K562 (cell line): ENCODE measurements around the gene RXFP1. TPM values are rescaled to one million over a fixed set of nuclear protein-coding genes. Genes with fewer than 3 reads are reported as not detected.

Source experiments
- BCL6 ChIP-seq: fragments of 250-450 bp; sonication (Bioruptor Pico); IDR thresholded peaks from 2 replicates; pipeline ENCODE4 v1.4.0; 2020
- CBFA2T3 ChIP-seq: fragments of 450-650 bp; IDR thresholded peaks from 2 replicates; pipeline ENCODE4 v1.6.1; 2017
- CTBP1 ChIP-seq: fragments of 450-650 bp; IDR thresholded peaks from 2 replicates; pipeline ENCODE4 v1.6.1; 2016; ENCODE audit warnings: borderline replicate concordance
- E2F3 ChIP-seq: fragments of 250-450 bp; sonication (Bioruptor Pico); IDR thresholded peaks from 2 replicates; pipeline ENCODE4 v1.4.0; 2020; ENCODE audit warnings: mild to moderate bottlenecking
- E2F8 ChIP-seq: fragments of 450-650 bp; IDR thresholded peaks from 2 replicates; pipeline ENCODE4 v1.7.1; 2018; ENCODE audit warnings: mild to moderate bottlenecking, low read depth; ENCODE audit not compliant: partially characterized antibody
- ELF2 ChIP-seq: fragments of 250-450 bp; sonication (Bioruptor Pico); IDR thresholded peaks from 2 replicates; pipeline ENCODE4 v1.5.0; 2021; ENCODE audit warnings: mild to moderate bottlenecking
- MITF ChIP-seq: IDR thresholded peaks from 2 replicates; pipeline ENCODE4 v1.6.1; 2014; ENCODE audit warnings: antibody characterized with exemption
- NFIC ChIP-seq: fragments of 450-650 bp; IDR thresholded peaks from 2 replicates; pipeline ENCODE4 v1.6.1; 2017; ENCODE audit warnings: mild to moderate bottlenecking, inconsistent platforms
- NR2C2 ChIP-seq, 2 experiments: fragments of 200-800 bp in 1 of 2; sonication (Bioruptor generic) in 1 of 2; sonication (generic) in 1 of 2; formaldehyde crosslinking in 1 of 2; IDR thresholded peaks; 2 replicates each; pipeline versions ENCODE4 v1.6.1 to v1.8.0; 2016 to 2022; ENCODE audit warnings: mild to moderate bottlenecking in 1 of 2, missing compliant biosample characterization in 1 of 2, missing genetic modification characterization in 1 of 2, missing genetic modification reagents in 1 of 2
- PREB ChIP-seq: sonication (generic); formaldehyde crosslinking; IDR thresholded peaks from 2 replicates; pipeline ENCODE4 v1.8.1; 2023; ENCODE audit warnings: mild to moderate bottlenecking, missing genetic modification reagents
- RAD21 ChIP-seq, 2 experiments: fragments of 250-450 bp in 1 of 2; fragments of 450-650 bp in 1 of 2; sonication (Bioruptor Pico) in 1 of 2; formaldehyde crosslinking in 1 of 2; IDR thresholded peaks in 1 of 2; conservative IDR thresholded peaks in 1 of 2; 2 replicates each; pipeline versions ENCODE4 v1.4.0 to v1.8.0; 2020 to 2022; ENCODE audit warnings: mild to moderate bottlenecking in 2 of 2, moderate library complexity in 1 of 2
- RAD51 ChIP-seq: fragments of 450-650 bp; IDR thresholded peaks from 2 replicates; pipeline ENCODE4 v1.7.1; 2016; ENCODE audit warnings: low read depth, mild to moderate bottlenecking, borderline replicate concordance
- SP2 ChIP-seq: IDR thresholded peaks from 2 replicates; pipeline ENCODE4 v1.6.1; 2011; ENCODE audit warnings: mild to moderate bottlenecking, low read depth, low read length, moderate library complexity; ENCODE audit not compliant: poor library complexity, severe bottlenecking; ENCODE audit errors: extremely low read depth
- TSHZ1 ChIP-seq: fragments of 250-450 bp; sonication (Bioruptor Pico); IDR thresholded peaks from 2 replicates; pipeline ENCODE4 v1.4.0; 2020; ENCODE audit warnings: mild to moderate bottlenecking, moderate library complexity
- ZBTB8A ChIP-seq: fragments of 450-650 bp; IDR thresholded peaks from 2 replicates; pipeline ENCODE4 v1.6.1; 2018; ENCODE audit warnings: mild to moderate bottlenecking, moderate library complexity; ENCODE audit not compliant: partially characterized antibody
- ZFPM2 ChIP-seq: fragments of 250-450 bp; sonication (Bioruptor Pico); IDR thresholded peaks from 2 replicates; pipeline ENCODE4 v1.5.1; 2022; ENCODE audit warnings: mild to moderate bottlenecking
- ZNF263 ChIP-seq: sonication (generic); formaldehyde crosslinking; IDR thresholded peaks from 2 replicates; pipeline ENCODE4 v1.8.0; 2022; ENCODE audit warnings: mild to moderate bottlenecking, missing genetic modification reagents, borderline replicate concordance
- ZNF586 ChIP-seq: fragments of 450-650 bp; formaldehyde crosslinking; conservative IDR thresholded peaks from 2 replicates; pipeline ENCODE4 v1.4.0; 2020; ENCODE audit warnings: mild to moderate bottlenecking, moderate library complexity
- polyA plus RNA-seq, 8 experiments: library from polyadenylated mRNA; depleted of rRNA in 4 of 8; stranded (reverse) in 5 of 8; unstranded in 3 of 8; fragments of >200 nt; fragmentation: Nextera tagmentation in 2 of 8; fragmentation: Illumina TruSeq in 1 of 8; extraction: Ambion mirVana in 2 of 8; extraction: Trizol in 1 of 8; gene quantifications; 2 replicates each; pipeline versions ENCODE4 v1.2.1 to v1.2.3, GENCODE V29; 2011 to 2014; ENCODE audit warnings: inconsistent platforms in 1 of 8, missing spikeins in 1 of 8
- total RNA-seq, 7 experiments: library from RNA; depleted of rRNA in 6 of 7; stranded (reverse); fragments of >200 nt in 6 of 7; fragmentation: Illumina TruSeq in 2 of 7; extraction: Trizol in 2 of 7; gene quantifications; 2 replicates each; pipeline versions ENCODE4 v1.2.1 to v1.2.3, GENCODE V29; 2011 to 2021; ENCODE audit warnings: low replicate concordance in 1 of 7

The RXFP1 gene
- total and polyA plus RNA-seq, 9 of the 15 experiments (the other 6 are each of a cell fraction or from before 2014, with no cell fraction given), result 0.03 to 0.06 (median 0.04) TPM; not detected in 6

- TF ChIP-seq ZNF263 (CRISPR knock-in tag) (peak; percentile 7; the same call in 1 of the 2 replicates), BCL6 (CRISPR knock-in tag) (no peak), ZNF586 (CRISPR knock-in tag) (no peak), NFIC (peak; percentile 91), MITF (no peak), RAD21 (CRISPR knock-in tag; conservative IDR thresholded peaks at IDR 0.05 in 1 of 2, IDR thresholded peaks at IDR 0.05 in 1 of 2) (no peak), SP2 (no peak), CTBP1 (peak; percentile 24; the same call in 1 of the 2 replicates), PREB (CRISPR knock-in tag) (no peak), NR2C2 (CRISPR knock-in tag; IDR thresholded peaks at IDR 0.05) (0 out of 2 replicates have a peak, but pooled peaks have one; percentile 25), NR2C2 (tag; IDR thresholded peaks at IDR 0.05) (no peak), RAD51 (peak; percentile 75), E2F8 (no peak), ZBTB8A (no peak), ZFPM2 (no peak), CBFA2T3 (no peak; the same call in 1 of the 2 replicates), ELF2 (no peak), E2F3 (CRISPR knock-in tag) (no peak), TSHZ1 (CRISPR knock-in tag) (no peak)
Measured at GRCh38 chr4:158670975-158671664, 149.4 kb downstream of the RXFP1 start (continued).
